Loucy (cell line): ENCODE measurements around the gene AGRN.

Experiments used
- EZH2phosphoT487 ChIP-seq: fragments of 200-600 bp; IDR thresholded peaks from 2 replicates; pipeline ENCODE4 v1.6.1; 2018; ENCODE audit warnings: antibody characterized with exemption, mild to moderate bottlenecking, moderate library complexity, borderline replicate concordance
- TF ChIP-seq, protein P1 (sequence below): fragments of 200-600 bp; sonication (generic); conservative IDR thresholded peaks from 2 replicates; pipeline ENCODE4 v1.5.1; 2014; ENCODE audit warnings: mild to moderate bottlenecking, antibody characterized with exemption, low read length

DNA sequence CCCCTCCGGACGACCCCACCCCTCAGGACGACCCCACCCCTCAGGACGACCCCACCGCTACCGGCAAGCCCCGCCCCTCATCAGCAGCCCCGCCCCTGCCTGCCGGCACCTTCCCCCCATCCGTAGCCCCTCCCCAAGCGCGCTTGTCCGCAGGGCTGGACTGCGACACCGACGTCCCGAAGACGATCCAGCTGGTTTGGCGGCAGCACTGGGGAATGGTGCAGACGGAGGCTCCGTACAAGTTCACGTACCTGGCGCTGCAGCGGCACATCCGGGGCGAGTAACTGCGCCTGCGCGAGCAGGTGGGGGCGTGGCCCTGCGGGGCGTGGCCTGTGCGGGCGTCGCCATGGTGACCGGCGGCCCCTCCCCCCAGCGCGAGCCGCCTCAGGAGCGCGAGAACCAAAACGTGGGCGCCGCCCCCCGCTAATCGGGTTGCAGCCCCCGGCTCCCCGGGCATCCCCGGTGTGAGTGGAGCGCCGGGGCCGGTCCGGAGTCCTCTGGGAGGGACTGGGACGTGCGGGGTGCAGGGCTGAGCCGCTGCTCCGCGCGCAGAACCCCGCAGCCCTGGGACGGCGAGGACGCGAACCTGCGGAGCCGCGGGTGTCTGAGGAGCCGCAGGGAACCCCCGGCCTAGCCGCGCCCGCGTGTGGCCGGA, 49.3 kb downstream of the AGRN start:
- TF ChIP-seq, protein P1, sequence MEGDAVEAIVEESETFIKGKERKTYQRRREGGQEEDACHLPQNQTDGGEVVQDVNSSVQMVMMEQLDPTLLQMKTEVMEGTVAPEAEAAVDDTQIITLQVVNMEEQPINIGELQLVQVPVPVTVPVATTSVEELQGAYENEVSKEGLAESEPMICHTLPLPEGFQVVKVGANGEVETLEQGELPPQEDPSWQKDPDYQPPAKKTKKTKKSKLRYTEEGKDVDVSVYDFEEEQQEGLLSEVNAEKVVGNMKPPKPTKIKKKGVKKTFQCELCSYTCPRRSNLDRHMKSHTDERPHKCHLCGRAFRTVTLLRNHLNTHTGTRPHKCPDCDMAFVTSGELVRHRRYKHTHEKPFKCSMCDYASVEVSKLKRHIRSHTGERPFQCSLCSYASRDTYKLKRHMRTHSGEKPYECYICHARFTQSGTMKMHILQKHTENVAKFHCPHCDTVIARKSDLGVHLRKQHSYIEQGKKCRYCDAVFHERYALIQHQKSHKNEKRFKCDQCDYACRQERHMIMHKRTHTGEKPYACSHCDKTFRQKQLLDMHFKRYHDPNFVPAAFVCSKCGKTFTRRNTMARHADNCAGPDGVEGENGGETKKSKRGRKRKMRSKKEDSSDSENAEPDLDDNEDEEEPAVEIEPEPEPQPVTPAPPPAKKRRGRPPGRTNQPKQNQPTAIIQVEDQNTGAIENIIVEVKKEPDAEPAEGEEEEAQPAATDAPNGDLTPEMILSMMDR, result no peak
- no peak for TF ChIP-seq EZH2phosphoT487
